SK-N-MC (cell line): ENCODE results near the gene DENND1C.

Source experiments
- DNase-seq: peaks from one replicate; pipeline ENCODE4 v3.0.0-alpha.2; 2011; ENCODE audit warnings: low read depth, low spot score
- H3K27ac ChIP-seq: fragments of 200-600 bp; sonication (generic); 2 replicates; pipeline ENCODE4 v1.5.1; 2016; ENCODE audit warnings: mixed run types
- H3K36me3 ChIP-seq: fragments of 200-600 bp; sonication (generic); 2 replicates; pipeline ENCODE4 v1.6.1; 2017; ENCODE audit warnings: antibody characterized with exemption, low read length, mixed read lengths; ENCODE audit not compliant: insufficient read depth
- H3K4me3 ChIP-seq: fragments of 200-600 bp; sonication (generic); 2 replicates; pipeline ENCODE4 v1.5.1; 2016
- H3K9ac ChIP-seq: fragments of 200-600 bp; sonication (generic); 2 replicates; pipeline ENCODE4 v1.8.0; 2017; ENCODE audit warnings: mixed run types, mixed read lengths; ENCODE audit not compliant: insufficient read length
- H3K9me3 ChIP-seq: fragments of 200-600 bp; sonication (generic); 2 replicates; pipeline ENCODE4 v1.6.1; 2017; ENCODE audit warnings: low read depth, mild to moderate bottlenecking, antibody characterized with exemption, low read length, moderate library complexity, mixed read lengths
- EZH2 ChIP-seq: fragments of 200-600 bp; sonication (generic); IDR thresholded peaks from one replicate; pipeline ENCODE4 v1.6.1; 2017; ENCODE audit warnings: antibody characterized with exemption
- FOXP2 ChIP-seq: optimal IDR thresholded peaks from 2 replicates; pipeline ENCODE3; 2011; ENCODE audit warnings: mild to moderate bottlenecking, moderate library complexity; ENCODE audit not compliant: insufficient read depth; ENCODE audit errors: extremely low read length, control extremely low read depth
- POLR2AphosphoS5 ChIP-seq: IDR thresholded peaks from 2 replicates; pipeline ENCODE4 v1.6.1; 2012; ENCODE audit warnings: mild to moderate bottlenecking, low read depth, low read length, borderline replicate concordance

DENND1C gene

DNA sequence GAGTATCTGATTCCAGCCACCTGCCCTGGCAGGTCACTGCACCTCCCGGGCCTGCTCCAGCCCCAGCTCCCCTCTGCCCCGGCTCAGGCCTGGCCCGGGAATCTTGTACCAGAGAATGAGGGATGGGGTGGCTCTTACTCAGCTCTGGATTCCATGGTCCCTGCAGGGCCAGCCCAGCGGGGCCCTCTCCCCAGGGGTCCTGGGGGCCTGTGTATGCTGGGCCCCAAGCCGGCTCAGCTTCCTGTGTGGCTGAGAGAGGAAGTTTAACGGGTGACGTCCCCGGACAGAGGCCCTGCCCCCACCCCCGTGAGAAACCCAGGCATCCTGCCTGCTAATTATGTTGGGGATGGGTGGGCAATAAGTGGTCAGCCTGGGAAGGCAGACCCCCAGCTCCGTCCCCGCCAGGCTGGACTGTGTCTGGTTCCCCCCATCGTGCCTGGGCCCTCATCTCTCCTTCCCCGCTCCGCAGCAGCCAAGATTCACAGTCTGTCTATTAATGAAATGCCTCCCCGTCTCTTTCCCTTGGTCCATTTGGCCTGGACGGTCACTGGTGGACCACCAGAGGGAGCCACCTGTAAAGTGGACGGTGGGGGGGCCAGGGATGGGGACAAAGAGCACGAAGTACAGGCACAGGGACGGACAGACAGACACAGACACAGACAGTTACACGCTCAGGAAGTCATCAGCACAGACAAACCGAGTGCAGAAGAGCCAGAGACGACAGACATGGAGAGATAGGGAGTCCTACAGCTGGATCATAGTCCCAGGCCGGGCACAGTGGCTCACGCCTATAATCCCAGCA is at the start of gene DENND1C:
TSS of gene DENND1C (minus strand) at position 247 of the 802 bp plus-strand sequence. CDS start at position 155, 92 bp downstream.
- H3K4me3 ChIP-seq: no peak within 1 kb of the TSS
- H3K9ac ChIP-seq: no peak within 1 kb of the TSS
- DNase-seq: no peak
- no peaks in the 10 kb centered on the region for H3K36me3 ChIP-seq
- H3K9me3 ChIP-seq: no peaks in the 10 kb centered on the region
- TF ChIP-seq EZH2: no peak
- no peak for TF ChIP-seq FOXP2
- no peak for TF ChIP-seq POLR2AphosphoS5
- H3K27ac ChIP-seq: no peak within 1 kb of the TSS

GRCh38 chr19:6530386-6531162 is 49.0 kb upstream of the DENND1C start, which contains the start of gene TNFSF9:
Gene TNFSF9 (plus strand): TSS chr19:6531026. CDS start chr19:6531037, 11 bp downstream.
- H3K9ac ChIP-seq: peak within 1 kb of the TSS; percentile 93
- H3K4me3 ChIP-seq: peak within 1 kb of the TSS; percentile 92
- TF ChIP-seq POLR2AphosphoS5 (peak; percentile 98), EZH2 (no peak)
- no peaks in the 10 kb centered on the region for H3K9me3 ChIP-seq
- H3K27ac ChIP-seq: peak within 1 kb of the TSS; percentile 87
- DNase-seq: peak; percentile 72
- H3K36me3 ChIP-seq: peaks cover 10% of the 10 kb centered on the region

DNA sequence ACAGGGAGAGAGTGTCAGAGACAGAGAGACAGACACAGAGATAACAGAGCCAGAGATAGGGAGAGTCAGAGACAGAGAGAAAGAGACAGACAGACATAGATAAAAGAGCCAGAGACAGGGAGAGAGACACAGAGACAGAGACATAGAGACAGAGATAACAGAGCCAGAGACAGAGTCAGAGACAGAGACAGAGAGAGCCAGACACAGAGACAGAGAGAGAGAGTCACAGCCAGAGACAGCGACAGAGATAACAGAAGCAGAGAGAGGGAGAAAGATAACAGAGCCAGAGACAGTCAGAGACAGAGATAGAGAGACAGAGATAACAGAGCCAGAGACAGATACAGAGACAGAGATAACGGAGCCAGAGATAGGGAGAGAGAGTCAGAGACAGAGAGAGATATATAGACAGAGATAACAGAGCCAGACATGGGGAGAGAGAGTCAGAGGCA is 48.4 kb upstream of the DENND1C start:
- H3K9ac ChIP-seq: peak overlapping the region; percentile 93
- H3K27ac ChIP-seq: peak overlapping the region; percentile 87; the same call in 1 of the 2 replicates
- peaks cover 6% of the 10 kb centered on the region; the same call in 1 of the 2 replicates for H3K36me3 ChIP-seq
- no peaks in the 10 kb centered on the region for H3K9me3 ChIP-seq
- no peak for DNase-seq
- H3K4me3 ChIP-seq: peak overlapping the region; percentile 92
- TF ChIP-seq EZH2: no peak
- TF ChIP-seq FOXP2: no peak
- no peak for TF ChIP-seq POLR2AphosphoS5

DNA sequence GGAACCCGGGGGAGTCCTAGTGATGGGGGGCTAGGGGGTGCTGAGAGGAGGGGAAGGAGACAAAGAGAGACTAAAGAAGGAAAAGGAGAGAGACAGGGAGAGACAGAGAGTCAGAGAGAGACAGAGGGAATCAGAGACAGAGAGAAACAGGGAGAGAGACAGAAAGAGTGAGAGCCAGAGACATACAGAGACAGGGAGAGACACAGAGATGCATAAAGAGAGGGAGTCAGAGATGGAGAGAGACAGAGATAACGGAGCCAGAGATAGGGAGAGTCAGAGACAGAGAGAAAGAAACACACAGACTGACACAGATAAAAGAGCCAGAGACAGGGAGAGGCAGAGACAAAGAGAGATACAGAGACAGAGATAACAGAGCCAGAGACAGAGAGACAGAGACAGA is 47.8 kb upstream of the DENND1C start:
- Histone ChIP-seq H3K9ac (no peak overlapping the region), H3K4me3 (no peak overlapping the region), H3K36me3 (no peaks in the 10 kb centered on the region; the same call in 1 of the 2 replicates), H3K9me3 (no peaks in the 10 kb centered on the region), H3K27ac (no peak overlapping the region)
- no peak for TF ChIP-seq FOXP2
- no peak for TF ChIP-seq EZH2
- TF ChIP-seq POLR2AphosphoS5: no peak
- no peak for DNase-seq

GRCh38 chr19:6528544-6529121 is 47.0 kb upstream of the DENND1C start:
- TF ChIP-seq EZH2 (no peak), POLR2AphosphoS5 (no peak), FOXP2 (no peak)
- DNase-seq: no peak
- H3K9me3 ChIP-seq: no peaks in the 10 kb centered on the region
- no peak overlapping the region for H3K9ac ChIP-seq
- no peak overlapping the region for H3K4me3 ChIP-seq
- no peaks in the 10 kb centered on the region for H3K36me3 ChIP-seq
- no peak overlapping the region for H3K27ac ChIP-seq

- Histone ChIP-seq H3K27ac (no peak overlapping the region), H3K4me3 (no peak overlapping the region), H3K9me3 (no peaks in the 10 kb centered on the region), H3K36me3 (no peaks in the 10 kb centered on the region), H3K9ac (no peak overlapping the region)
- DNase-seq: no peak
- TF ChIP-seq FOXP2 (no peak), POLR2AphosphoS5 (0 out of 2 replicates have a peak, but pooled peaks have one; percentile 14), EZH2 (no peak)
Observed at GRCh38 chr19:6527893-6528543, 46.4 kb upstream of the DENND1C start.

GRCh38 chr19:6524311-6524710 is 42.7 kb upstream of the DENND1C start:
- Histone ChIP-seq H3K9me3 (no peaks in the 10 kb centered on the region), H3K4me3 (no peak overlapping the region), H3K9ac (no peak overlapping the region), H3K27ac (no peak overlapping the region), H3K36me3 (no peaks in the 10 kb centered on the region)
- DNase-seq: no peak
- no peak for TF ChIP-seq EZH2
- TF ChIP-seq POLR2AphosphoS5: no peak

DNA sequence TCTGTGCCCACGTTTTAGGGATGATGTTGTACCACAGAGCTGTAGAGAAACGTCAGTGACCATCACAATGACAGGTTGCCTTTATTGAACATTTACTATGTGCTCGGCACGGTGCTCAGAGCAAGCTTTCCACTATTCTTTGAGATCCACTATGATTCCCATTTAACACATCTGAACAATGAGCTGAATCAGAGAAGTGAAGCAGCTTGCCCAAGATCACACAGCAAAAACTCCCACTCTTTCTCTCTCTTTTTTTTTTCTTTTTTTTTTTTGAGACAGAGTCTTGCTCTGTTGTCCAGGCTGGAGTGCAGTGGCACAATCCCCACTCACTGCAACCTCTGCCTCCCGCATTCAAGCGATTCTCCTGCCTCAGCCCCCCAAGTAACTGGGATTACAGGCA is 41.1 kb upstream of the DENND1C start:
- Histone ChIP-seq H3K4me3 (no peak overlapping the region), H3K27ac (no peak overlapping the region), H3K36me3 (no peaks in the 10 kb centered on the region), H3K9me3 (no peaks in the 10 kb centered on the region), H3K9ac (no peak overlapping the region)
- TF ChIP-seq POLR2AphosphoS5 (no peak), EZH2 (no peak), FOXP2 (no peak)
- DNase-seq: no peak
